Measurements from ENCODE around the gene SEMA5A. TPM values are rescaled to one million over a fixed set of nuclear protein-coding genes. Genes with fewer than 3 reads are reported as not detected.

Gene SEMA5A
- total and polyA plus RNA-seq, 2 donors (not counting 1 experiment from before 2014, with no cell fraction given) = not detected

DNA sequence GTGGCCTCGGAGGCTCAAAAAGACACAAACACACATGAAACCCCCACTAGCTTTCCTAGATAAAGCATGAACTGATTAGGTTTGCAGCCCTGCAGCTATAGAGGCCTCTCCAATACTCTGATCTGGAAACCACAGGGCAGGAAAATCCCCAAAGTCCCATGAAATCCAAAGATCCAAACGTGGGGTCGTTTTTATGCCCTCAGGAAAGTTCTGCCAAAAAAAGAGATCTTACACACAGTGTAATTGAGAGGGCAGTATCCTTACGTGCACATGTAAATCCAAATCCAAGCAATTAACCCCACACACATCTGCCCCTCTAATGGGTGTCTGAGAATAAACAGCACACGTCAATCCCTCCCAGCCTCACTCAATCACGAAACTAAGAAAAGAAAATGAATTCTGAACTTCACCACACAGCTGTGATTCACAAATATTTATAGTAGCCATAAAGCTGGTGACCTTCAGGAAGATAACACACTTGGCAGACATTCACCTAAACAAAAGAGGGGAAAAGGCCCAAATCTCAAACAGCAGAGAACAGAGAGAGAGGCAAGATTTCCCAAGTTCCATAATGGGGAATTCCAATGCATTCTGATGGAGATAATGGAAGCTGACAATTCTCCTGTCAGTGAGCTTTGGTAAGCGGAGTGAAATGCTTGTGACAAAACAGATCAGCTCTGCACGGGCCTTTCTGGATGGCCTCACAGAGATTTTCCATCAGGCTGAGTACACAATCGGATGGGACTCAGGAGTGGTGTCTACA is 114.2 kb downstream of the SEMA5A start:
- no peak overlapping the region for H3K9ac ChIP-seq (ENCODE audit: low read length)
- TF ChIP-seq EZH2 (IDR thresholded peaks at IDR 0.05; ENCODE audit: borderline replicate concordance, insufficient read depth, low read depth, low read length, poor library complexity, severe bottlenecking) = no peak
- TF ChIP-seq, protein P1, sequence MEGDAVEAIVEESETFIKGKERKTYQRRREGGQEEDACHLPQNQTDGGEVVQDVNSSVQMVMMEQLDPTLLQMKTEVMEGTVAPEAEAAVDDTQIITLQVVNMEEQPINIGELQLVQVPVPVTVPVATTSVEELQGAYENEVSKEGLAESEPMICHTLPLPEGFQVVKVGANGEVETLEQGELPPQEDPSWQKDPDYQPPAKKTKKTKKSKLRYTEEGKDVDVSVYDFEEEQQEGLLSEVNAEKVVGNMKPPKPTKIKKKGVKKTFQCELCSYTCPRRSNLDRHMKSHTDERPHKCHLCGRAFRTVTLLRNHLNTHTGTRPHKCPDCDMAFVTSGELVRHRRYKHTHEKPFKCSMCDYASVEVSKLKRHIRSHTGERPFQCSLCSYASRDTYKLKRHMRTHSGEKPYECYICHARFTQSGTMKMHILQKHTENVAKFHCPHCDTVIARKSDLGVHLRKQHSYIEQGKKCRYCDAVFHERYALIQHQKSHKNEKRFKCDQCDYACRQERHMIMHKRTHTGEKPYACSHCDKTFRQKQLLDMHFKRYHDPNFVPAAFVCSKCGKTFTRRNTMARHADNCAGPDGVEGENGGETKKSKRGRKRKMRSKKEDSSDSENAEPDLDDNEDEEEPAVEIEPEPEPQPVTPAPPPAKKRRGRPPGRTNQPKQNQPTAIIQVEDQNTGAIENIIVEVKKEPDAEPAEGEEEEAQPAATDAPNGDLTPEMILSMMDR (IDR thresholded peaks at IDR 0.05) = no peak
- H4K20me1 ChIP-seq (ENCODE audit: control insufficient read depth, insufficient read depth, low read length, poor library complexity, severe bottlenecking) = no peaks in the 10 kb centered on the region
- H3K4me1 ChIP-seq (ENCODE audit: control insufficient read depth in 2 of 2, insufficient read depth in 2 of 2, low read length in 2 of 2) = no peaks in the 10 kb centered on the region
- H2AFZ ChIP-seq (ENCODE audit: insufficient read depth, low read depth, low read length, poor library complexity, severe bottlenecking) = no peak overlapping the region
- Mint-ChIP-seq H3K9me3 (ENCODE audit: insufficient read depth) (no peaks in the 10 kb centered on the region), H3K4me3 (no peak overlapping the region), H3K27ac (no peak overlapping the region), H3K4me1 (no peaks in the 10 kb centered on the region), H3K27me3 (no peaks in the 10 kb centered on the region)
- 88% methylated on average over 4 of the region's 9 CpGs for WGBS (ENCODE audit: insufficient coverage)
- intact Hi-C loops (cut with micrococcal nuclease) = no loop called here
- no peak for DNase-seq
- no peak overlapping the region for H3K27ac ChIP-seq (ENCODE audit: low read length in 2 of 2)
- H3K27me3 ChIP-seq (replicated peaks in 1 of 4; ENCODE audit: control extremely low read depth in 1 of 4, control insufficient read depth in 3 of 4, insufficient read depth in 4 of 4, low read length in 3 of 4) = no peaks in the 10 kb centered on the region
- H3K36me3 ChIP-seq (replicated peaks in 1 of 2; ENCODE audit: control extremely low read depth in 1 of 2, control insufficient read depth in 1 of 2, extremely low read depth in 1 of 2, insufficient read depth in 2 of 2, low read length in 1 of 2) = no peaks in the 10 kb centered on the region
- CTCF ChIA-PET = no interaction called here
- H3K4me2 ChIP-seq (replicated peaks; ENCODE audit: low read depth, low read length, poor library complexity, severe bottlenecking) = no peak overlapping the region
- no peaks in the 10 kb centered on the region for H3K9me3 ChIP-seq (ENCODE audit: control extremely low read depth in 1 of 3, control insufficient read depth in 2 of 3, insufficient read depth in 1 of 3, low read length in 2 of 3)
- no peaks in the 10 kb centered on the region for H3K79me2 ChIP-seq (ENCODE audit: control insufficient read depth, insufficient read depth, low read length)
- no peak overlapping the region for H3K4me3 ChIP-seq (ENCODE audit: control extremely low read depth in 1 of 5, extremely low read depth in 1 of 5, insufficient read depth in 1 of 5, low read depth in 2 of 5, low read length in 4 of 5)
- ATAC-seq (ENCODE audit: low read depth) = no peak
- POLR2A ChIA-PET = no interaction called here

DNA sequence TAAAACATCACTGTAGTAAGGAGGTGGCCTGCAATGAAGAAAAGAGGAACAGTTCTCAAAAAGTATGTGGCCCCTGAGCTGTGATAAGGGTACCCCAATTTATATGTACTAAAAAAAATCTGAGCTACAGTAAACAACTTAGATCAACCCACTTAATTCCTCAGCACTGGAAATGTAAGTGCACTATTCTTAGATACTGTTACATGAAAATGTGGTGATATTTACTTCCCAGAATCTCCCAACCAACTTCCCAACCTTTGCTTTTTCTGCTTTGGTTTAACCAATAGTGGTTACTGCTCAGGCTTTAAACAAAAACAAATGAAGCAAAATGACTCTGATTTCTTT is 114.8 kb downstream of the SEMA5A start:
- H3K4me3 Mint-ChIP-seq = no peak overlapping the region
- POLR2A ChIA-PET = no interaction called here
- no peak overlapping the region for H3K27ac Mint-ChIP-seq

More for the DNA sequence above, 114.8 kb downstream of the SEMA5A start:
- CTCF ChIA-PET = no interaction called here
- no peaks in the 10 kb centered on the region for H4K20me1 ChIP-seq (ENCODE audit: control insufficient read depth, insufficient read depth, low read length, poor library complexity, severe bottlenecking)
- intact Hi-C loops (cut with micrococcal nuclease) = no loop called here
- H3K27me3 ChIP-seq (replicated peaks in 1 of 4; ENCODE audit: control extremely low read depth in 1 of 4, control insufficient read depth in 3 of 4, insufficient read depth in 4 of 4, low read length in 3 of 4) = no peaks in the 10 kb centered on the region
- Mint-ChIP-seq H3K9me3 (ENCODE audit: insufficient read depth) (no peaks in the 10 kb centered on the region), H3K4me1 (no peaks in the 10 kb centered on the region), H3K27me3 (no peaks in the 10 kb centered on the region)
- H3K36me3 ChIP-seq (replicated peaks in 1 of 2; ENCODE audit: control extremely low read depth in 1 of 2, control insufficient read depth in 1 of 2, extremely low read depth in 1 of 2, insufficient read depth in 2 of 2, low read length in 1 of 2) = no peaks in the 10 kb centered on the region
- DNase-seq (no peak), ATAC-seq (ENCODE audit: low read depth) (no peak)
- TF ChIP-seq EZH2 (IDR thresholded peaks at IDR 0.05; ENCODE audit: borderline replicate concordance, insufficient read depth, low read depth, low read length, poor library complexity, severe bottlenecking) = no peak
- TF ChIP-seq, protein P1 (IDR thresholded peaks at IDR 0.05) = no peak
- H3K79me2 ChIP-seq (ENCODE audit: control insufficient read depth, insufficient read depth, low read length) = no peaks in the 10 kb centered on the region
- H3K4me1 ChIP-seq (ENCODE audit: control insufficient read depth in 2 of 2, insufficient read depth in 2 of 2, low read length in 2 of 2) = no peaks in the 10 kb centered on the region
- H3K4me3 ChIP-seq (ENCODE audit: control extremely low read depth in 1 of 5, extremely low read depth in 1 of 5, insufficient read depth in 1 of 5, low read depth in 2 of 5, low read length in 4 of 5) = no peak overlapping the region
- H2AFZ ChIP-seq (ENCODE audit: insufficient read depth, low read depth, low read length, poor library complexity, severe bottlenecking) = no peak overlapping the region
- no peak overlapping the region for H3K27ac ChIP-seq (ENCODE audit: low read length in 2 of 2)
- no peak overlapping the region for H3K4me2 ChIP-seq (replicated peaks; ENCODE audit: low read depth, low read length, poor library complexity, severe bottlenecking)
- no peaks in the 10 kb centered on the region for H3K9me3 ChIP-seq (ENCODE audit: control extremely low read depth in 1 of 3, control insufficient read depth in 2 of 3, insufficient read depth in 1 of 3, low read length in 2 of 3)
- no peak overlapping the region for H3K9ac ChIP-seq (ENCODE audit: low read length)

Data from B cell (primary cell).